Tibial artery (tissue), 4 donors: Measurements from ENCODE around the gene NPVF.
A peak's percentile ranks its signal among the peaks of the same experiment; 100 is the strongest.

Experiments
- DNase-seq, 2 donors: peaks; one replicate each; pipeline ENCODE4 v3.0.0-alpha.2; 2019
- H3K27ac ChIP-seq, 2 donors: fragments of 200-600 bp; sonication (generic) in 1 of 2; 1 replicate in 1 of 2; 2 replicates in 1 of 2; pipeline ENCODE4 v1.5.1; 2018 to 2019; ENCODE audit warnings: mild to moderate bottlenecking in 1 of 2
- H3K27me3 ChIP-seq, 2 donors: fragments of 200-600 bp; sonication (generic) in 1 of 2; one replicate each; pipeline versions ENCODE4 v1.5.1 to v1.6.0; 2016 to 2019
- H3K36me3 ChIP-seq, 3 donors: fragments of 200-600 bp; sonication (generic) in 2 of 3; one replicate each; pipeline ENCODE4 v1.5.1; 2016 to 2019; ENCODE audit warnings: mild to moderate bottlenecking in 2 of 3
- H3K4me1 ChIP-seq, 4 donors: fragments of 200-600 bp; sonication (generic) in 2 of 4; 1 replicate in 3 of 4; 2 replicates in 1 of 4; pipeline ENCODE4 v1.5.1; 2016 to 2019
- H3K4me3 ChIP-seq, 2 donors: fragments of 200-600 bp; sonication (generic) in 1 of 2; 1 replicate in 1 of 2; 2 replicates in 1 of 2; pipeline ENCODE4 v1.5.1; 2018 to 2019; ENCODE audit warnings: mild to moderate bottlenecking in 2 of 2
- H3K9me3 ChIP-seq, 3 donors: fragments of 200-600 bp; sonication (generic) in 1 of 3; one replicate each; pipeline ENCODE4 v1.5.1; 2016 to 2019
- CTCF ChIP-seq, 2 experiments: fragments of 200-600 bp in 1 of 2; fragments of 450-650 bp in 1 of 2; IDR thresholded peaks; one replicate each; pipeline ENCODE4 v1.5.1; 2017 to 2019; ENCODE audit warnings: antibody characterized with exemption in 2 of 2, mild to moderate bottlenecking in 1 of 2, moderate library complexity in 1 of 2
- intact Hi-C: fragments of 100-400 bp; cut with DNase I; formaldehyde crosslinking; loops from one replicate; pipeline ENCODE4 v1.15.0; 2023; ENCODE audit warnings: low total_unique reads

The NPVF gene

GRCh38 chr7:25186436-25186835, 41.9 kb downstream of the NPVF start:
- no peak for DNase-seq
- H3K36me3 ChIP-seq = no peaks in the 10 kb centered on the region
- no peak overlapping the region for H3K4me3 ChIP-seq
- no peaks in the 10 kb centered on the region for H3K4me1 ChIP-seq
- intact Hi-C loops = no loop called here
- no peak for TF ChIP-seq CTCF (IDR thresholded peaks at IDR 0.05)
- H3K27ac ChIP-seq = no peak overlapping the region
- no peaks in the 10 kb centered on the region for H3K27me3 ChIP-seq
- no peaks in the 10 kb centered on the region for H3K9me3 ChIP-seq

GRCh38 chr7:25181532-25181931, 46.8 kb downstream of the NPVF start:
- Histone ChIP-seq H3K4me3 (no peak overlapping the region), H3K4me1 (peaks cover 0 to 10% (median 6%) of the 10 kb centered on the region in 4 donors), H3K27ac (no peak overlapping the region), H3K36me3 (no peaks in the 10 kb centered on the region), H3K9me3 (no peaks in the 10 kb centered on the region), H3K27me3 (no peaks in the 10 kb centered on the region)
- DNase-seq = no peak
- intact Hi-C loops = no loop called here
- no peak for TF ChIP-seq CTCF (IDR thresholded peaks at IDR 0.05)

- Histone ChIP-seq H3K9me3 (no peaks in the 10 kb centered on the region), H3K27ac (peak overlapping the region; percentile 86), H3K36me3 (no peaks in the 10 kb centered on the region), H3K27me3 (no peaks in the 10 kb centered on the region), H3K4me3 (peak overlapping the region; percentile 68), H3K4me1 (peaks cover 0 to 10% (median 6%) of the 10 kb centered on the region in 4 donors)
- TF ChIP-seq CTCF (IDR thresholded peaks at IDR 0.05) = no peak
- DNase-seq = no peak
- intact Hi-C loops = no loop called here
Observed at GRCh38 chr7:25180946-25181345, 47.3 kb downstream of the NPVF start.

GRCh38 chr7:25180592-25180923, 47.7 kb downstream of the NPVF start:
- intact Hi-C loops = no loop called here
- H3K9me3 ChIP-seq = no peaks in the 10 kb centered on the region
- no peaks in the 10 kb centered on the region for H3K27me3 ChIP-seq
- no peak for DNase-seq
- H3K4me3 ChIP-seq = peak overlapping the region; percentile 68
- H3K4me1 ChIP-seq = peaks cover 0 to 10% (median 6%) of the 10 kb centered on the region in 4 donors
- no peak for TF ChIP-seq CTCF (IDR thresholded peaks at IDR 0.05)
- peak overlapping the region; percentile 86 for H3K27ac ChIP-seq
- no peaks in the 10 kb centered on the region for H3K36me3 ChIP-seq

- peak; percentile 89 to 95 for DNase-seq
- H3K27ac ChIP-seq = peak overlapping the region; percentile 86
- intact Hi-C loops = no loop called here
- peak; percentile 59 to 96 for TF ChIP-seq CTCF (IDR thresholded peaks at IDR 0.05)
- H3K4me3 ChIP-seq = peak overlapping the region; percentile 68
- peaks cover 0 to 10% (median 6%) of the 10 kb centered on the region in 4 donors for H3K4me1 ChIP-seq
- H3K9me3 ChIP-seq = no peaks in the 10 kb centered on the region
- no peaks in the 10 kb centered on the region for H3K27me3 ChIP-seq
- no peaks in the 10 kb centered on the region for H3K36me3 ChIP-seq
Observed at GRCh38 chr7:25179771-25180591, 48.3 kb downstream of the NPVF start.
